IPS-11a (cell line): ENCODE data around the gene PARP11.
"Not testable (repeated sequence)": the region's sequence is repeated elsewhere in the genome, so short reads cannot be mapped to it uniquely, and the experiment has no call there.

ENCODE experiments used
- H3K4me3 ChIP-seq: one replicate; pipeline ENCODE4 v1.5.1; 2013; ENCODE audit warnings: low read depth, low read length, control low read depth

Gene PARP11

GRCh38 chr12:3884671-3885070 lies 11.5 kb upstream of the PARP11 start:
- no peak overlapping the region for H3K4me3 ChIP-seq

DNA sequence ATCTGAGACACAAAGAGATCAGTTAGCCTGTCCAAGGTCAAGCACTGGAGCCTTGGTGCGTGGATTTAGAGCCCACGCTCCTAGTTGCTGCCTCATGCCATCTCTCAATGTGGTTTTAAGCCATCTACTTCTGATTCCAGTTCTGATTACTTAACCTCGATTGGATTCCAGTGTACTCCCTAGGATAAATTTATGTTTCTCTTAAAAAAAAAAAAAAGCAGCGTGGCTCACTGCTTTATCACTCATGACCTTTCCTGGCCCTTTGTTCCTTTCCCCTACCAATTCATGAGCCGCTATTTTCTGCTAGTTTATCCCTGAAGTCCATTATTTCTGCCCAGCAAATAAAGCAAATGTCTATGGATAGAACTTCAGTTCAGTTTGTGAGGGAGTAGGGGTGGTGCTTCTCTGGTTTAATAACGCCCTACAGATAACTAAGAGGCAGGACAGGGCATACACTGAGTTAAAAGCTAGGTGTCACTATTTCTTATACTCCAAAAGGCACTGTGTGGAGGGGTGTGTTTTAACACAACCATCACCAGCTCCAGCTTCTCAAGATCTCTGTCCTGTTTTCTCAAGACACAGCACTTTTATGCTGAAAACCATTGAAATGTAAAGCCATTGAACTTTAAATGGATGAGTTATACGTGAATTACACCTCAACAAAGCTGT lies 9.8 kb upstream of the PARP11 start:
- no peak overlapping the region for H3K4me3 ChIP-seq

- no peak overlapping the region for H3K4me3 ChIP-seq
Measured at GRCh38 chr12:3882406-3882805, 9.2 kb upstream of the PARP11 start.

DNA sequence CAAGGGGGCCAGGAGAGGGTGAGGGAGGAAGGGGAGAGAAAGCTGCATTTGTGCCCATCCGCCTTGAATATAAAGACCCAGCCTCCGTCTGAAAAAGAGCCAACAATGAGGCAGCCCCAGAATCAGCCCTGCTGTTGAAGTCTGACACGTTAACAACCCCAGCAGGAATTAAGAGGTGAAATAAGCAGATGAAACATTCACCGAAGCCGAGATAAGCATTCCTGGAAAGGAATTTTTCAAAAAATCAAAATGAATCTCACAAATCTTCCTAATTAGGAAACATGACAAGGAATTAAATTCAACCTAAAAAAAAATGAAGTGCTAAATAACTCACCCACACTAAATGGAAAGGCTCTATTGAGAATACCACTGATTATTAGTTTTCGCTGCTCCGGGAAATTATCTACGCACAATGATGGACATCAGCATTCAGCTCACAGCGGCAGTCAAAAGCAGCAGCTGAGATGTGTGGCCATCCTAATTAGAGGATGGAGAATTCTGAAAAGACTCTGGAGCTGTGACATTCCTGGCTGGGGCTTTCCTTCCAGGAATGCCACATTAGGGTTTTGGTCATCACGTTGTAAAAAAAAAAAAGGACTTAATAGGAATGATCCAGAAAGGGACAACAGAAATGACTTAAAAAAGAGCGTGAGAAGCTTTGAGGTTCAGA lies 8.2 kb upstream of the PARP11 start:
- no peak overlapping the region for H3K4me3 ChIP-seq

- no peak overlapping the region for H3K4me3 ChIP-seq
Measured at GRCh38 chr12:3879846-3880245, 6.6 kb upstream of the PARP11 start.

GRCh38 chr12:3871356-3871755 lies 1.8 kb downstream of the PARP11 start:
- no peak overlapping the region for H3K4me3 ChIP-seq

GRCh38 chr12:3869865-3870264 lies 3.3 kb downstream of the PARP11 start:
- no peak overlapping the region for H3K4me3 ChIP-seq

DNA sequence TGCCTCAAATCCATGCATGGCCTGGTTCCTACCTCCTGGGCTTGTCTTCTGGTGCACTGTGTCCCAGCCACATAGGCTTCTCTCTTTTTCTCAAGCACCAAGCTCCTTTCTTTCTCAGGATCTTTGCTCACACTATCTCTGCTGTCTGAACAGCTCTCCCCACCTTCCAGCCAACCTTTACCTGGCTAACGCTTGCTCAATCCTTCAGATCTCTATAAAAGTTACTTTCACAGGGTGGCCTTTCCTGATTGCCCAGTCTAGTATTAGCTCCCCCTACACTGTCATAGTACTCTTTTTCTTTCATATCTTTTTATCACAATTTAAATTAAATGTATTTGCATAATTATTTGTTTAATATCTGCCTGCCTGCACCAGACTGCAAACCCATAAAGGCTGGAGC lies 3.8 kb downstream of the PARP11 start:
- H3K4me3 ChIP-seq, result no peak overlapping the region

DNA sequence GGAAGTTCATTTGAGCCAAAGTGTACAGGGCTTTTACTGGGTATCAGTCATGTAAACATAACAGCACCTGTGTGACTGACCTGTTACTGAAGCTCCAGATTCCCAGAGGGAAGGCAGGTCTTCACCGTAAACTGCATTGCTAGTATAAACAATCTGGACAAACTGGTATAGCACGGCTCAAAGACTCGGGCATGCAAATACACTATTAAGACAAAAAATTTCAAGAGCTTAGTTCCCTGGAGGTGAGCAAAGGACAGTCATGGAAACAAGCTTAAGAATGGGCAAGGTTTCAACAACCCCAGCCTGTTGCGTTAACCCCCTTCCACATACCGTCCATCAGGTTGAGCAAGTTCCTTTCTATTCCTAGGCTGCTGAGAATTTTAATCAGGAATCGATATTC lies 9.4 kb downstream of the PARP11 start:
- H3K4me3 ChIP-seq, result no peak overlapping the region

DNA sequence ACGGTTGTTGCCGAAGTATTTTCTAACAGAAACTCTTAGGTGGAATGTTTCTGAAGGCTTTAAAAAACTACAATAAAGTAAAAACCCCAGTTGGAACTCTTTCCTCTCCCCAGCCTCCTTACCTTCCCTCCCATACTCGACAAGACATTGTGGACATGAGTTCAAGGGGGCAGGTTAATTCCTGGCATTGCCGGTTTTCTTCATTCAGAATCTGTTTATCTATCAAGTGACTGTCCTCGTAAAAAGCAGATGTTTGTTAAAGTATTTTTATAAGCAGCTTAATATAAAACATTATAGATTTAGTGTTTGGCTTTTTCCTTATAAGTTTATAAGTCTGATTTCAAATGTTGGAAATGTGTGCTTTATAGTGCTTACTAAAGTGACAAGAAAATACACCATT lies 30.7 kb downstream of the PARP11 start:
- no peak overlapping the region for H3K4me3 ChIP-seq

DNA sequence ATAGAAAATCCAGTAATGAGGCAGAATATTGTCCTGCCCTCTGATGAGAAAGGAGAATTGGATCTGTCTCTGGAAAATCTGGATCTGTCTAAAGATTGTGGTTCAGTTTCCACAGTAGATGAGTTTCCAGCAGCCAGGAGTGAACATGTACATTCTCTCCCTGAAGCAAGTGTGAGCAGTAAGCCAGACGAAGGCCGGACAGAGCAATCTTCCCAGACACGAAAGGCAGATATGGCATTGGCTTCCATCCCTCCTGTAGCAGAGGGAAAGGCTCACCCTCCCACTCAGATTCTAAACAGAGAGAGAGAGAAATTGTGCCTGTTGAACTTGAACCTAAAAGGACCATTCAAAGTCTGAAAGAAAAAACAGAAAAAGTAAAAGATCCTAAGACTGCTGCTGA lies 31.4 kb downstream of the PARP11 start:
- H3K4me3 ChIP-seq, result no peak overlapping the region

DNA sequence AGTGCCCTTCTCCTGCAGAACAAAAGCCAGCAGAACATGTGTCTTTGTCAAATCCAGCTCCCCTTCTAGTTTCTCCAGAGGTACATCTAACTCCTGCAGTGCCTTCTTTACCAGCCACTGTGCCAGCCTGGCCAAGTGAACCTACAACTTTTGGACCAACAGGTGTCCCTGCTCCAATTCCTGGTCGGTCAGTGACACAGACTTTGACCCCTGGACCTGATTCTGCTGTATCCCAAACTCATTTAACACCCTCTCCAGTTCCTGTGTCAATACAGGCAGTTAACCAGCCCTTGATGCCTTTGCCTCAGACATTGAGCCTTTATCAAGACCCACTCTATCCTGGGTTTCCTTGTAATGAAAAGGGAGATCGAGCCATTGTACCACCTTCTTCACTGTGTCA lies 32.4 kb downstream of the PARP11 start:
- H3K4me3 ChIP-seq, result not testable (repeated sequence)

GRCh38 chr12:3839745-3840144 lies 33.5 kb downstream of the PARP11 start:
- not testable (repeated sequence) for H3K4me3 ChIP-seq

GRCh38 chr12:3838701-3839548 lies 34.3 kb downstream of the PARP11 start:
- H3K4me3 ChIP-seq, result not testable (repeated sequence)

DNA sequence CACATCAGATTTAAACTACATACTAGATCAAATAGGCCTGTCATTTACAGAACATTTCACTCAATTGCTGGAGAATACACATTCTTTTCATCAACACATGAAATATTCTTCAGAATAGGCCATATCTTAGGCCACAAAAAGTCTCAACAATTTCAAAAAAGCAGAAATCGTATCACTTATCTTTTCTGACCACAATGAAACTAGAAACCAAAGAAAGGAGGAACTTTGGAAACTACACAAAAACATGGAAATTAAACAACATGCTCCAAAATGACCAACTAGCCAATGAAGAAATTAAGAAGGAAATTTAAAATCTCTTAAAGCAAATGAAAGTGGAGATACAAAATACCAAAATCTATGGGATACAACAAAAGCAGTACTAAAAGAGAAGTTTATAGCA lies 35.1 kb downstream of the PARP11 start:
- no peak overlapping the region for H3K4me3 ChIP-seq

DNA sequence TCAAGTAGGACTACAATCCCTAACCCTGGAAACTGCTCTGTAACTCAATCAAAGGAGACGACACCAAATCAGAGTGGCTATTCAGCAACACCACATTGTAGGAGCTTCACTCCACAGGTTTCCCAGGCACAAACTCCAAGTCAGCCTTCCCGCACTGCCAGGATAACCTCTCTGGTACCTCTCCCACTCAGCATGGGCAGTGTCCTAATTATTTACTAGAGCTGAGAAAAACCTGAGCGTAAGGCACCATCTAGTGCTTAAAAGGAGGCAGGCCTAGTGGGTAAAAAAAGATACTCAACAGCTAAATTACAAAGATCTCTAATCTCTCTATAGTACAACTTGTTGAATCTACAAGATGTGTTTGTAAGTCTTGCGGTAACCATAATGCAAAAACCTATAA lies 36.1 kb downstream of the PARP11 start:
- H3K4me3 ChIP-seq, result no peak overlapping the region

DNA sequence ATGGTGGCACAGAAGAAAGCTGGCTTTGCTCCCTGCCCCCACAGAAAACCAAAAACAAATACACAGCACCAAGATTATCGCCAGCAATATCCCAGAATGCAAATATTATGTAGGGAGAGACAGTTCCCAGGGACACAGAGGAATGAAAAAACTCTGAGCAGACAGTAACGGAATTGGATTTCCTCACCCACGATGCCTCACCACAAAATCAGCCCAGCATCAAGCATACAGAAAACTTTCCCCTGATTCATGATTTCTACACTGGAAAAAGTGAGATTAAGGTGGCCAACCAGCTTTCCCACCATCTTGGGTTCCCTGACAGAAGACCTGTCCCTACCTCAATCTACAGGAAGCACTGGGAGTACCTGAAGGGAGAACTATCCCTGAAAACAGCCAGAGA lies 36.6 kb downstream of the PARP11 start:
- H3K4me3 ChIP-seq, result no peak overlapping the region

DNA sequence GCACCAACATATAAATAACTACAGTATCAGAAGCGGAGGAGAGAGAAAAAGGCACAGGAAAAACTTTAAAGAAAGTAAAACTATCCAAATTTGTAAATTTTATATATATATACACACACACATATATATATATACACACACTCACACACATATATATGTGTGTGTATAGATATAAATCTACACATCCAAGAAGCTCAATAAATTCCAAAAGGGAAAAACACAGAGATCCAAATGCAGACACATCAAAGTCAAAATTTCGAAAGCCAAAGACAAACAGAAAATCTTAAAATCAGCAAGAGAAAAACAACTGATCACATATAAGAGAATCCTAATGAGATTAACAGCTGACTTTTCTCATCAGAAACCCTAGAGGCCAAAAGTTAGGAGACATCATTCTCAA lies 37.3 kb downstream of the PARP11 start:
- H3K4me3 ChIP-seq, result no peak overlapping the region

DNA sequence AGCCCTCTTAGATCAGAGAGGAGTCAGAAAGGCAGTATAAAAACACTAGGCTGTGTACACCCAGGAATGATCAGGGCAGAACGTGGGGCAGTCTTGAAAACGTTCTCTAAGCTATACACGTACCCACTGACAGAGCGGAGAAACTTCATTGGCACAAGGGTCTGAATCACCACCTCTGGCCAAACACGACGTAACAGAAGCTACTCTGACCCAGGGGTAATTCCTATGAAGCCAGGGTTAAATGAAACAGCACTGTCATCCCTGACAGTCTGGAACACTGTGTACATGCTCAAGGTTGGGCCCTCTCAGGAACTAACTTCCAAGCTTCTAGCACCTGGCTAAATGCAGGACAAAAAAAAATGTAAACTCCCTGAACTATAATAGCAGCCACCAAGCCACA lies 38.4 kb downstream of the PARP11 start:
- H3K4me3 ChIP-seq, result no peak overlapping the region

DNA sequence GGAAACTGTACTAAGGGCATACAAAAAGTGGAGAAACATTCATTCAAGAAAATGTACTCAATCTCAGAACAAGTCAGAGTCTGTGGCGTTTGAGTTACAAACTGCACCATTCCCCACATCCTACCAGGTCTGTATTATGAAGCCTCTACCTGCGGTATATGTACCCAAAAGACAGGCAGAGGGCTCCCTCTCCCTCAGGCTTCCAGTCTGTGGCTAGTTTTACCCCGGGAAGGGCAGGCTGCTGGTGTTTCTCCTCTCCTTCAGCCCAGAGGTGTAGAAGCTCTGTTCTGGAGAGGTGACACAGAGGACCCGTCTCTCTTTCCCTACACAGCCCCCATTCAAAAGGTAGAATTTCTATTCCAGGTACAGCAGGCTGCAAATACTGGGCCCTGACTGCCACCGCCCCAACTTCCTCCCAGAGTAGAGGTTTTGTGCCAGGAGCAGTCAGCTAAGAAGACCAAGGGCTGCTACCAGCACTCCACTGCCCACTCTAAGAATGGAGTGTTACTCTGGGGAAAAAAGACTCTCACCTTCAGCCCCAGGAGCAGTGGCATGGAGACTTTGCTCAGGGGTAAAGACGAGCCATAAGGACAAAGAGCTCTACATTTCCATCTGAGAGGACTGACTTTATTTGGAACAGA lies 39.4 kb downstream of the PARP11 start:
- H3K4me3 ChIP-seq, result no peak overlapping the region

DNA sequence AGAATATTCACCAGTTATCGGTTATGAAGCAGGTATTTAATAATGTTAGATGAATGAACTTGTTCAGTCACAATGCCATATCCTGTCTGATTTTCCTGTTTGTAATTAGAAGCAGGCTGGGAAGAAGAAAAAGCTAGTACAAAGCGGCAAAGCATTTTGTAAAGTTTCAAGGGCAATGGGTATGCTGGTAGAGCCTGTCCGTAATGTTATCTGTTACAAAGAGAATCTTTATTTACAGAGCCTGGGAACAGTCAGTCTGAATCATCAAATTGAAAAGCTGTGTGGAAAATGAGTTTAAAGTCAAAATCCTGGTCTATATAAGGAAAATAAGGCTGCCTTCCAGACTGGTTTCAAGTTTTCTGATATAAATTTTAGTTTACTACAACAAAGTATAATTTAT lies 40.5 kb downstream of the PARP11 start:
- H3K4me3 ChIP-seq, result no peak overlapping the region

DNA sequence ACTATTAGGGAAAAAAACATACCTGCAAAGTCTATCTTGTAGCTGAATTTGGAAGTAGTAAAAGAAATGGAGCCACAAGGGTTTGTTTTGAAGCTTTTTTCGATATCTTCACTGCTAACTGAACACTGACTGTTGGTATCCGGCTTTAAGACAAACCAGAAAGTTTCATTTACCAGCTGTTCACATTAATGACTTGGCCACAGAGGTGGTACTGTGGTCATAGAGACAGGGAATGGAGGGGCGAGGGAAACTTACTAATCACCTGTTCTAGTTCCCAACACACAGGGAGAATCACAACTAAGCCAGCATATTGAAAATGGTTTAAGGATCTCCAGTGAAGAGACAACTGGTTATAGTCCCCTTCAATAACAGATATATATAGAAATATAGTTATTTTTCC lies 44.3 kb downstream of the PARP11 start:
- no peak overlapping the region for H3K4me3 ChIP-seq
